Measurements from ENCODE around the gene TRIM69.
"Not testable (repeated sequence)": the region's sequence is repeated elsewhere in the genome, so short reads cannot be mapped to it uniquely, and the experiment has no call there.

The TRIM69 gene

DNA sequence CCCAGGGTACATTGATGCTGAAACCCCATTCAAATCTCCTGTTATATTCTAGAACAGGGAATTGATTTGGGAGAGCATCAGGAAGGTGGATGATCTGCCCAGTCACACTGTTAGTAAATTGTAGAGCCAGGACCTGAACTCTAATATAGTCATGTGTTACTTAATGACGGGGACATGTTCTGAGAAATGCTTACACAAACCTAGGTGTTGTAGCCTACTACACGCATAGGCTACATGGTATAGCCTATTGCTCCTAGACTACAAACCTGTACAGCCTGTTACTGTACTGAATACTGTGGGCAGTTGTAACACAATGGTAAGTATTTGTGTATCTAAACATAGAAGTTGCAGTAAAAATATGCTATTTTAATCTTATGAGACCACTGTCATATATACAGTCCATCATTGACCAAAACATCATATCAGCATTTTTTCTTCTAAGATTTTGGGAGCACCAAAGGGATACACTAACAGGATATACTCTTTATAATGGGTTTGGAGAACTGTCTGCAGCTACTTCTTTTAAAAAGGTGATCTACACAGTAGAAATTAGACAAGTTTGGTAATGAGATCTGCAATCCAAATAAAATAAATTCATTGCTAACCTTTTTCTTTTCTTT is 19.2 kb upstream of the TRIM69 start:
- DNase-seq = no peak

- no peak for DNase-seq
These were observed 18.0 kb upstream of the TRIM69 start for GRCh38 chr15:44718180-44718926.

DNA sequence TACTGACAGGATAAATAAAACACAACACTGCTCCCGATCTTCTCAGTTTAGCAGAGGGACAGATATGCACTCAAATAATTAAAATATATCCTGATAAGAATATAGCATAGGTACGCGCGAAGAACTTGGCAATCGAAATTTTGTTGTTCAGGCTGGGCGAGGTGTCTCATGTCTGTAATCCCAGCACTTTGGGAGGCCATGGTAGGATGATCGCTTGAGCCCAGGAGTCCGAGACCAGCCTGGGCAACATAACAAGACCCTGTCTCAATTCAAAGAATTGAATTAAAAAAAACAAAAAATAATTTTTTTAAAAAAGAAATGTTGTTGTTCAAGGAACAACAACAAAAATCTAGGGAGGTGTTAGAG is 17.4 kb upstream of the TRIM69 start:
- DNase-seq = no peak

GRCh38 chr15:44719293-44719999 is 16.9 kb upstream of the TRIM69 start:
- DNase-seq = peak; percentile 62

DNA sequence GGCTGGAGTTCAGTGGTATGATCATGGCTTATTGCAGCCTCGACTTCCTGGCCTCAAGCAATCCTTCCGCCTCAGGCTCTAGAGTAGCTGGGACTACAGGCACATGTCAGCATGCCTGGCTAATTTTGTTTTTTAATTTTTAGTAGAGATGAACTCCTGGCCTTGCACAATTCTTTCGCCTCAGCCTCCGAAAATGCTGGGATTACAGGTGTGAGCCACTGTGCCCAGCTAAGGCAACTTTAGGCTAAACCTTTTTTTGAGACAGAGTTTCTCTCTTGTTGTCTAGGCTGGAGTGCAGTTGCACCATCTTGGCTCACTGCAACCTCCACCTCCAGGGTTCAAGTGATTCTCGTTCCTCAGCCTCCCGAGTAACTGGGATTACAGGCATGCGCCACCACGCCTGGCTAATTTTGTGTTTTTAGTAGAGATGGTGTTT is 16.3 kb upstream of the TRIM69 start:
- peak; percentile 24 for DNase-seq

DNA sequence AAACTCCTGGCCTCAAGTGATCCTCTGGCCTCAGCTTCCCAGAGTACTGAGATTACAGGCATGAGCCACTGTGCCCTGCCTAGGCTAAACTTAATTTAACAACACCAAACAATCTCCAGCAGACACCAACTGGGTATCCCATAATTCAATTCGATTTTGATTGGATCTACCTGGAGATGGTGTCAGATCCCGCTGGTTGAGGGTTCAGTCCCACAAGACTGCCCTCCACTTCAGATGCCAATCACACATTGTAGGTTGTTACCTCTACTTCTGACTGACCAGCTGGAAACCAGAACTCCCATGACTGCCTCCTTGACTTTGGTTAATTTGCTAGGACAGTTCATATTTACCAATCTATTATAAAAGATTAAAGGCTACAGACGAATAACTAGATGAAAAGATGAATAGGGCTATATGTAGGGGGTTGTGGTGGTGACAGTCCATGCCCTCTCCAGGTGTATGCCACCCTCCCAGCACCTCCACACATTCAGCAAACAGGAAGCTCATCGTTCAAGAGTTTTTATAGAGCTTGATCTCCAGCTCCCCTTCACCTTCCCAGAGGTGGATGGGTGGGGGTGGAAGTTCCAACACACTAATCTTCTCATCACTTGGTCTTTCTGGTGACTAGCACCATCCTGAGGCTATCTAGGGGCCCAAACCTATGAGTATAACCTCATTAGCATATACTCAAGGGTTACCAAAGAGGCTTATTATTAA is 15.7 kb upstream of the TRIM69 start:
- no peak for DNase-seq

DNA sequence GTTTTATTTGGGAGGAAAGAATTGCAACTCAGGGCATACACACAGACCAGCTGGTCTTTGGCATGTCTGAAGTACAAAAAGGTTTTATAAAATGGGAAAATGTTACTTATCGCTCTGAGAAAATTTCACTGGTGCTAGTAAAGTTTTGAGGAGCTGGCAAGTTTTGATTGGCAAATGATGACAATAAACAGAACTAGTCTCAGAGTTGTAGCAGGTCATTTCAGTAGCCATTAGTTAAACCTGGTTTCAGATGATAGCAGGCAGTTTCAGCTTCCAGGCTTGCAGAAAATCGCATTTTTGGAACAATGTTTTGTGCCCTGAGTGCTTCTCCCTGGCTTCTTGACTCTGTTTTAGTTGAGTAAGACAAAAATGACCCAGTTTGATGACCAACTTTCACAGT is 14.3 kb upstream of the TRIM69 start:
- DNase-seq = no peak

GRCh38 chr15:44726136-44726535 is 10.2 kb upstream of the TRIM69 start:
- no peak for DNase-seq

DNA sequence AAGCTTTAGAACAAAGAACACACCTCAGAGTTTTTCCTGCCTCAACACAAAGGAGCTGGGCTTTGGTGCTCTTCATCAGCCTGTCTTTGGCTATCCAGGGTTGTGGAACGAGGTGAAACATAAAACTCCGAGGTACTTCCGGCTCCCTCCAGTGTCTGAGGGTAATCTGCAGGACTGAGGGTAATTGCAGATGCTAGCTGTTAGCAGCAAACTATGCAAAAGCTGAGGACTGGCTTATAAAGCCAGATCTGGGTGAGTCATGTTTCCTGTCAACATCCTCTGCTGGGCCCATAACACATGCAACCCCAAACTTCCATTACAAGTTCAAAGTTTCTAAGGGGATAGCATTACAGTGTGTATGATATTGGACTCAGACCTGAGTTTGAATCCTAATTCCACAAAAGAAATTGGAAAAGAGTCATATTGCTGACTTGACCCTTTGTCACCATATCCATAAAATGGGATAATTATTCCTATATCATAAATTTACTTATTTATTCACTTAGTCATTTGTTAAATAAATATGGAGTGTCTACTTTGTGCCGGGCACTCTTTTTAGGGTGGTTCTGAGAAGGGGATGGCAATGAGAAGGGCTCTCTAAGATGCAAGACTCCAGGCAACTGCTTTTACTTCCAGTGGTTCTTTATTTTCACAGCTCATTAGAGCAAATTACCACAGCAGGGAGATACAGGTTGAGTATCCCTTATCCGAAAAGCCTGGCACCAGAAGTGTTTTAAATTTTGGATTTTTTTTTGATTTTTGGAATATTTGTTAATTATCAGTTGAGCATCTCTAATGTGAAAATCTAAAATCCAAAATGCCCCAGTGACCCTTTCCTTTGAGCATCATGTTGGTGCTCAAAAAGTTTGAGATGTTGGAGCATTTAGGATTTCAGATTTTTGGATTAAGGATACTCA is 9.5 kb upstream of the TRIM69 start:
- peak; percentile 70 for DNase-seq

DNA sequence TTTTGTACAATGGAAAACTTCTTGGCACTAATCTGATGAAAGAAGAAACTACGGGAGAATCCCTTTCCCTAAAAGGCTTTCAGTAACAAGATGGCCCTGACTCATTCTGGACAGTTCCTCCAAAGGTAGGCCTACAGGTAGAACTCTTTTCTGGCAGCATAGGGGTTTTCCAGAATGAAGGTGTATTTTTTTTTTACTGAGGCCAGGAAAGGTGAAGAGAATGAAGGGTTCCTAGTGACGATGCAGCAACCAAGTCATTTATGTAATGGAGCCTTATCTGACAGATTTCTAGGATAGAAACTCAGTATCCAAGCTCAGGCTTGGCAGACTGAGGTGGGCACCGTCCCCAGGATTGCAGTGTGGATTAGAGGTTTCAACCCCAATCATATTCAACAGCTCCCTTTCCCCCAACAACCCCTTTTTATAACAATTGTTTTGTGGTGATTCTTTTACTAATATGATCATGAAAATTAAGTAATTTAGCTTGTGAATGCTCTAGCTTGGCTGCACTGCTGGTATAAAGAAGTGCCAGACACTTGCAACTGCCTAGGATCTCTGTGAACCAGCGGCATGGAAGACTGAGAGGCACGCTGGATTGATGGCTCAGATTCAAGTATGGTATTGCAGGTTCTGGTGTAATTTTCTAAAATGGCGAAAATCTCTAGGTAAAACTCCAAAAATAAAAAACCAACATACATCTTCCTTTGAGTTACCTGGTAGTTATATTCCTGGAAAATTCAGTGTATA is 8.7 kb upstream of the TRIM69 start:
- no peak for DNase-seq

DNA sequence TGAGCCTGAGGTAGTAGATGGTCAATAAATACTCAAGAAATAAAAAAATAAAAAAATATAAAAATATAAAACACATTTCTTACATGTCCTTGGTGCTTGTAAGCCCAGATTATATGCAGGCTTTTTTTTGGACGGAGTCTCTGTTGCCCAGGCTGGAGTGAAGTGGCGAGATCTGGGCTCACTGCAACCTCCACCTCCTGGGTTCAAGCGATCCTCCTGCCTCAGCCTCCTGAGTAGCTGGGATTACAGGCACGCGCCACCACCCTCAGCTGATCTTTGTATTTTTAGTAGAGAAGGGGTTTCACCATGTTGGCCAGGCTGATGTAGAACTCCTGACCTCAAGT is 8.1 kb upstream of the TRIM69 start:
- not testable (repeated sequence) for DNase-seq

GRCh38 chr15:44728576-44729407 is 7.5 kb upstream of the TRIM69 start:
- peak; percentile 95 for DNase-seq

DNA sequence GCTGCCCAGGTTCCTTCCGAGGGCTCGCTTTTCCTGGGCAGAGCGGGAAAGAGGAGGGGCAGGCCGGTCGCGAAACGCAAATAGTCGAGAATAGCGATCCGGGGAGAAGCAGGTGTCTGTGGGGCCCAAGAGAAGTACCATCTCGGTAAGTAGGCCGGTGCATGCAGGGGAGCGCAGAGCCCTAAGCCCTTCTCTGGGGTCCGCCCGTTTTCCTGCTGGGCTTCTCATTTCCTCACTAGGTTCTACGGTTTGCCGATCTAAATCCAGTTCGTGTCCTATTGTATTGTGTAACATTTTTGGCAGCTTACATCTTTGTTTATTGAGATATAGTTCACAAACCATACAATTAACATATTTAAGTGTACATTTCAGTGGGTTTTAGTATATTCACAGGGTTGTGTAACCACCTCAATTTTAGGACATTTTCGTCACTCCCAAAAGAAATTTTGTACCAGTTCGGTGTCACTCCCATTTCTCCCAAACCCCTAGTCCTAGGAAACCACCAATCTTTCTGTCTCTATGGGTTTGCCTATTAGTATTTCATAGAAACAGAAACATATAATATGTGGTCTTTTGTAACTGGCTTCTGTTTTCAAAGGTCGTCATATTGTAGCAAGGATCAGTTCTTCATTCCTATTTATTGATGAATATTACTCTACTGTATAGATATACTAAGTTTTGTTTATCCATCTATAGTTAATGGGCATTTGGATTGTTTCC is 6.8 kb upstream of the TRIM69 start:
- peak; percentile 54 for DNase-seq

GRCh38 chr15:44734839-44735481 is 1.4 kb upstream of the TRIM69 start:
- DNase-seq = no peak

- peak; percentile 64 for DNase-seq
These were observed 697 bp upstream of the TRIM69 start for GRCh38 chr15:44735482-44736180.

GRCh38 chr15:44738340-44738984 is 2.1 kb downstream of the TRIM69 start:
- DNase-seq = no peak

DNA sequence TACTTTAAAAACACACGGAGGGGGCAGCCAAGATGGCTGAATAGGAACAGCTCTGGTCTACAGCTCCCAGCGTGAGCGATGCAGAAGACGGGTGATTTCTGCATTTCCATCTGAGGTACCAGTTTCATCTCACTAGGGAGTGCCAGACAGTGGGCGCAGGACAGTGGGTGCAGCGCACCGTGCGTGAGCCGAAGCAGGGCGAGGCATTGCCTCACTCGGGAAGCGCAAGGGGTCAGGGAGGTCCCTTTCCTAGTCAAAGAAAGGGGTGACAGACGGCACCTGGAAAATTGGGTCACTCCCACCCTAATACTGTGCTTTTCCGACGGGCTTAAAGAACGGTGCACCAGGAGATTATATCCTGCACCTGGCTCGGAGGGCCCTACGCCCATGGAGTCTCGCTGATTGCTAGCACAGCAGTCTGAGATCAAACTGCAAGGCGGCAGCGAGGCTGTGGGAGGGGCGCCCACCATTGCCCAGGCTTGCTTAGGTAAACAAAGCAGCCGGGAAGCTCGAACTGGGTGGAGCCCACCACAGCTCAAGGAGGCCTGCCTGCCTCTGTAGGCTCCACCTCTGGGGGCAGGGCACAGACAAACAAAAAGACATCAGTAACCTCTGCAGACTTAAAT is 3.0 kb downstream of the TRIM69 start:
- DNase-seq = not testable (repeated sequence)

- not testable (repeated sequence) for DNase-seq
These were observed 7.1 kb downstream of the TRIM69 start for GRCh38 chr15:44743454-44743853.
